Liver (tissue), 3 donors: ENCODE data around the gene CNGA3.

ENCODE experiments used
- CTCF ChIP-seq: fragments of 150-350 bp; IDR thresholded peaks from 2 replicates; pipeline ENCODE4 v1.5.1; 2017; ENCODE audit warnings: improper control_type of control experiment, low read depth, low read length; ENCODE audit not compliant: missing input control
- HNF4A ChIP-seq, 2 donors: conservative IDR thresholded peaks; 2 replicates each; pipeline ENCODE4 v1.6.1; 2016; ENCODE audit warnings: antibody characterized with exemption in 2 of 2, mild to moderate bottlenecking in 2 of 2
- MAX ChIP-seq: IDR thresholded peaks from 2 replicates; pipeline ENCODE4 v1.6.1; 2016; ENCODE audit warnings: antibody characterized with exemption
- RAD21 ChIP-seq, 2 donors: IDR thresholded peaks; 2 replicates each; pipeline ENCODE4 v1.6.1; 2016; ENCODE audit warnings: antibody characterized with exemption in 2 of 2, mild to moderate bottlenecking in 2 of 2
- RXRA ChIP-seq, 2 donors: IDR thresholded peaks; 2 replicates each; pipeline ENCODE4 v1.6.1; 2017 to 2018; ENCODE audit warnings: antibody characterized with exemption in 2 of 2, mild to moderate bottlenecking in 1 of 2
- TAF1 ChIP-seq: conservative IDR thresholded peaks from 2 replicates; pipeline ENCODE4 v1.6.1; 2016; ENCODE audit warnings: antibody characterized with exemption, mild to moderate bottlenecking
- YY1 ChIP-seq: IDR thresholded peaks from 2 replicates; pipeline ENCODE4 v1.6.1; 2016; ENCODE audit warnings: antibody characterized with exemption, mild to moderate bottlenecking
- TF ChIP-seq, protein P1 (sequence below): IDR thresholded peaks from 2 replicates; pipeline ENCODE4 v1.6.1; 2016; ENCODE audit warnings: antibody characterized with exemption
- donor health status: healthy.
- donor health status: healthy.

DNA sequence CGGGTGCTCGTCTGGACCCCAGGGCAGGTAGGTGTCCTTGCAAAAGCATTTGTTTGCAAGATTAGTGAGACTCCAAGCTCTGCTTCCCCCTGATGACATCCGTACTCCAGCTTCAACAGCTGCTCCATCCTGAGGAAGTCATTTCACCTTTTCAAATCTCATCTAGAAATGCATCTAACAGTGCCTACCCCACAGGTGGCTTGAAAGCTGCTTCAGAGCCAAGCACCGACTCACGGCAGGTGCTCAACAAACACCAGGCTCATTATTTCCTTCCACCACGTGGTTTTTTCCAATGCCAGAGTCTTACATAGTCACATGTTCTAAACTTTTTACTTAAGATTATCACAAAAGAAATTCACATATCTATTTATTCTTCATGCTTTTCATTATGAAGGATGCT, 31.9 kb downstream of the CNGA3 start:
- no peak for TF ChIP-seq CTCF
- TF ChIP-seq YY1 = no peak
- no peak for TF ChIP-seq MAX
- no peak for TF ChIP-seq RXRA (IDR thresholded peaks at IDR 0.05)
- TF ChIP-seq TAF1 = no peak
- no peak for TF ChIP-seq RAD21 (IDR thresholded peaks at IDR 0.05)
- TF ChIP-seq, protein P1, sequence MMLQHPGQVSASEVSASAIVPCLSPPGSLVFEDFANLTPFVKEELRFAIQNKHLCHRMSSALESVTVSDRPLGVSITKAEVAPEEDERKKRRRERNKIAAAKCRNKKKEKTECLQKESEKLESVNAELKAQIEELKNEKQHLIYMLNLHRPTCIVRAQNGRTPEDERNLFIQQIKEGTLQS = no peak
- TF ChIP-seq HNF4A (conservative IDR thresholded peaks at IDR 0.05) = no peak
